Fibroblast of mammary gland (primary cell): Measurements from ENCODE around the gene PRADC1.

Experiments used
- DNase-seq: peaks from one replicate; pipeline ENCODE4 v3.0.0-alpha.2; 2010; ENCODE audit warnings: low read depth
- H3K4me3 ChIP-seq: 2 replicates; pipeline ENCODE4 v1.5.1; 2011; ENCODE audit warnings: low read depth, mild to moderate bottlenecking, low read length, moderate library complexity; ENCODE audit not compliant: control insufficient read depth
- TF ChIP-seq, protein P1 (sequence below): conservative IDR thresholded peaks from 2 replicates; pipeline ENCODE4 v1.5.1; 2011; ENCODE audit warnings: low read depth, low read length, inconsistent platforms; ENCODE audit not compliant: control insufficient read depth, insufficient read depth

The PRADC1 gene

DNA sequence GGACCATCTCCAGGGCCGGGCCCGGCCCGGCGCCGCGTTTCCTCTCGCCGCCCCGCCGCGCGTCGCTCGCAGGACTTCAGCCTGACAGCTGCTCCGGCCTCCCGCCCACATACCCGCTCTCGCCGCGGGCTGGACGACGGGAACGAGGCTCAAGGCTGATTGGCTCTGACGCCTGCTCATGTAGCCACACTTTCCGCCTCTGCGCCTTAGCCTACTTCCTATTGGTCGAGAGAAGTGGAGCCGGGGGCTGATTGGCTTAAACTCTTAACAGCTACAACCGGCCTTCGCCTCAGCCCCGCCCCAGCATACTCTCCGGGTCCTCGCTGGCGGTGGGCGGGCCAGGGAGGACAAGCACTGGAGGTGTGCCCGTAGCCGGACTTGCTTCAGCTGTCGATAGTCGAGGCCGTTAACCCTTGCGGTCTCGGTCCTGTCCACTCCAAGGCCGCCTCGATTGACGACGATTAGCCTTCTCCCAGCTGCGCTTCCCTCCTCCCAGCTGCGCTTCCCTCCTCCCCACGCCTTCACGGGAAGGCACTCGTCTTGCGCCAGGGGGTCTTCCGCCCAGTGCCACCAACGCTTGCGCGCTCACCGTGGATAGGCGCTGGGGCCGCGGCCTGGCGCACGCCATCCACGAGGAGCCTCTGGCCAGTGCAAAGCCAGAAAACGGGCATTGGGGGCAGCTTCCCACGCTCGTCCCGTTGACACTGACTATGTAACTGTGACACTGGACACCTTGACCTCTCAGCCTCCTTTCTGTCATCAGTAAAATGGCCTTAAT, at the start of gene PRADC1:
PRADC1 (minus strand) TSS at position 86 of the 778 bp plus-strand sequence; CDS start at position 7, 79 bp downstream.
- H3K4me3 ChIP-seq = peak within 1 kb of the TSS; percentile 85
- peak; percentile 99 for DNase-seq
- TF ChIP-seq, protein P1, sequence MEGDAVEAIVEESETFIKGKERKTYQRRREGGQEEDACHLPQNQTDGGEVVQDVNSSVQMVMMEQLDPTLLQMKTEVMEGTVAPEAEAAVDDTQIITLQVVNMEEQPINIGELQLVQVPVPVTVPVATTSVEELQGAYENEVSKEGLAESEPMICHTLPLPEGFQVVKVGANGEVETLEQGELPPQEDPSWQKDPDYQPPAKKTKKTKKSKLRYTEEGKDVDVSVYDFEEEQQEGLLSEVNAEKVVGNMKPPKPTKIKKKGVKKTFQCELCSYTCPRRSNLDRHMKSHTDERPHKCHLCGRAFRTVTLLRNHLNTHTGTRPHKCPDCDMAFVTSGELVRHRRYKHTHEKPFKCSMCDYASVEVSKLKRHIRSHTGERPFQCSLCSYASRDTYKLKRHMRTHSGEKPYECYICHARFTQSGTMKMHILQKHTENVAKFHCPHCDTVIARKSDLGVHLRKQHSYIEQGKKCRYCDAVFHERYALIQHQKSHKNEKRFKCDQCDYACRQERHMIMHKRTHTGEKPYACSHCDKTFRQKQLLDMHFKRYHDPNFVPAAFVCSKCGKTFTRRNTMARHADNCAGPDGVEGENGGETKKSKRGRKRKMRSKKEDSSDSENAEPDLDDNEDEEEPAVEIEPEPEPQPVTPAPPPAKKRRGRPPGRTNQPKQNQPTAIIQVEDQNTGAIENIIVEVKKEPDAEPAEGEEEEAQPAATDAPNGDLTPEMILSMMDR = no peak

DNA sequence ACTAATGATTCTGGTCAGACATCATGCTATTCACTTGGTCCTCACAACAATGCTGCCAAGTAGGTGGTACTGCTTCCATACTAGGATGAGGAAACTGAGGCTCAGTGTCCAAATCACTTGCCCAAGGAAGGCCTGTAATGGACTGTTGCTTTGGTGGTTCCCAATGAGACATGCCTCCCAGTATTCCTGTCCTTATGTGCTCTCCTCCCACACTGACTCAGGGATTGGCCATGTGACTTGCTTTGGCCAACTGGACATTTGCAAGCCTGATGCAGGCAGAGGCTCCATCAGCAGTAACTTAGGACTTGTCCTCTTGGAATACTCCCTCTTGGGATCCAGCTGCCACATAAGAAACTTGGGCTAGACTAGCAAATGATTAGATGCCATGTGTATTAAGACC, 48.2 kb upstream of the PRADC1 start:
- no peak overlapping the region for H3K4me3 ChIP-seq
- DNase-seq = peak; percentile 46
- TF ChIP-seq, protein P1 = no peak

DNA sequence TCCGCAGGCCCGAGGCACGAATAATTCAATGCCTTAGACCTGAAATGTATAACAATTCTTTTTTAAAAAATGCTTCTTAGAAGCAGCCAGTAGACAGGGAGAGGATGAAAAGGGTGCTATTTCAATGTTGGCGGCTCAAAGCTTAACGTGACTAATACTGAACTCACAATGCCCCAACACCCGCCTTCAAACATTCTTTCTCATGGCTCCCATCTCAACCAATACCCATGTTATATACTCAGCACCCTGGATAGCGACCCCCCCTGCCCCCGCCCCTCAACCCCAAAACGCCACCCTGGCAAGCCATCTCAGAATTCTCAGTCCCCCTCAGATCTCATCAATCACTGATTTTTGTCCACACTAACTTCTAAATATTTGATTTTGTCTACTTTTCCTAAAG, 46.8 kb upstream of the PRADC1 start:
- no peak for DNase-seq
- no peak overlapping the region for H3K4me3 ChIP-seq
- TF ChIP-seq, protein P1 = no peak

DNA sequence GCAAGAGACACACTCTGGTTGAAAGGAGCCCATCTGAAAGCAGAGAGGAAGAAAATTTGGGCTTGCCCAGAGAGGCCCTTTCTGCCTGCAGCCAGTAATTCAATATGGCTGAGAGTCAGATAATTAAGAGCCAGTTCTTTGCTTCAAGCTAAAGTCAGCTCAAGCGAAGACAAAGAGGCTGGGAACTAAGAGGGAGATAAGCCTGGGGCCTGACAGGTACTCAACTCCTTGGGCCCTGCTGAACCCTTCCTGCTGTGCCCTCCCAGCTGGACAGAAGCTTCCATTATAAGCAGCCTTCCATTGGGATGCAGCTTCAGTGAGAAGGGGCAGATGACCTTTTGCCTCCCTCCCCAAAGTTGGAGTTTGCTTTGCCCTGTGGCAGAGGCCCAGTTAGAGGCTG, 39.2 kb upstream of the PRADC1 start:
- TF ChIP-seq, protein P1 = no peak
- H3K4me3 ChIP-seq = no peak overlapping the region
- no peak for DNase-seq

DNA sequence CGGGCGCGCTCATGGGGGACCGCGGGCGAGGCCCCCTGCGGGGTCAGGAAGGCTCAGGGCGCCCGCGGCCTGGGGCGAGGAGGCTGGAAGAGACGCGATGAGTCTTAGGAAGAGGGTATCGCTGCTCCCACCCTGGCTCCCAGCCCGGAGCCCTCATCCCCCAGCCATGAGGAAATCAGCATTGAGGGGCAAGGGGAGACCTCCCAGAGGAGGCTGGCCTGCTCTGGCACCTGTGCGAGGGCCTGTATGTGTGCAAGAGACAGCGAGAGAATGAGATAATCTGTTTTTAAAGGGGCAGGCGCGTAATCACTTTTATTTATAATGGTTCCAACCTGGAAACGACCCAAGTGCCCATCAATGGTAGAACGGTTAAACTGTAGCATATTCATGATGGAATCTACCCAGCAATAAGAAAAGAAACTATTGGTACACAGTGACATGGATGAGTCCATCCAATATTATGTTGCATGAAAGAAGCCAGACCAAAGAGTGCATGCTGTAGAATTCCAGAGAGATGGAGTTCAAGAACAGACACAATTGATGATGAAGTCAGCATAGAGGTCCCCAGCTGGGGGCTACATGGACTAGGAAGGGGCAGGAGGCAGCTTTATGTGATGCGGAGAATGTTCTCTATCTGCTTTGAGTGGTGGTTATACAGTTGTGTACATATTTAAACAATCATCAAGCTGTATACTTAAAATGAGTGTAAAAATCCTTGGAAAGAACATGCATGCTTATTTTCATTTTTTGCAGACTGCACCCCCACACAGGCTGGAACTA, 36.8 kb upstream of the PRADC1 start:
- TF ChIP-seq, protein P1 = no peak
- DNase-seq = no peak
- no peak overlapping the region for H3K4me3 ChIP-seq

DNA sequence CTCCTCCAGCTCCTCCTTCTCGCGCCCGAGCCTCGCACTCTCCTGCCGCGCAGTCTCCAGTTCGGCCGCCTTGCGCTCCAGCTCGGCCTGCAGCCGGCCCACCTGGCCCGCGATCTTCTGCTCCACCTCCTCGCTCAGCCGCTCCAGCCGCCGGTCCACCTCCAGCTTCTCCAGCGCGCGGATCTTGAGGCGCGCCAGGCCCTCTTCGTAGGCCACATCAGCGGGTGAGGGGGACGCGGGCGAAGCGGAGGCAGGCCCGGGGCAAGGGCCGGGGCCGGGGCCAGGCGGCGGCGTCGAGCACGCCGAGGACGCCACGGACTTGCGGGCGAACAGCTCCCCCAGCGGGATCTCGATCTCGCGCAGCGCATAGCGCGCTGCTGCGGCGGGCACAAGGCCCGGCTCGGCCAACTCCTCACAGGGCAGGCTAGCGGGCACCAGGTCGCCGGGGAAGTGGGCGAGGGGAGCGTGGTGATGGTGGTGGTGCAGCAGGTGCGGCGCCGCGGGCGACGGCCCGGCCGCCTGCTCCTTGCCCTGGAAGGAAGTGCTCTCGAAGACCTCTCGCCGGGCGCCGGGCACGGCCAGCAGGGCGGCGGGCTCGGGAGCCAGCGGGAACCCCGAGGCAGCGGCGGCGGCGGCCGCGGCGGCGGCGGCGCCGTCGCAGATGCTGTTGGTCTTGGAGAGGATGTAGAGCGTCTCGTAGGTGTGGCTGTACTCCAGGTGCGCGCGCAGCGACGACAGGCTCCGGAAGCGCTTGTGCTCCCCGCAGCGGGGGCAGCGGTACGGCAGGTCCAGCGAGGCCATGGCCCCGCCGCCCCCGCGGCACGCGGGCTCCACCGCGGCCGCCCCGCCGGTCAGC, 36.0 kb upstream of the PRADC1 start:
- H3K4me3 ChIP-seq = no peak overlapping the region
- DNase-seq = no peak
- TF ChIP-seq, protein P1 = no peak
